Measurements from ENCODE around the gene ACAA2. TPM values are rescaled to one million over a fixed set of nuclear protein-coding genes. Genes with fewer than 3 reads are reported as not detected.

ACAA2 gene
- total RNA-seq, 1 experiment from 2014 or later: 51.1 TPM

DNA sequence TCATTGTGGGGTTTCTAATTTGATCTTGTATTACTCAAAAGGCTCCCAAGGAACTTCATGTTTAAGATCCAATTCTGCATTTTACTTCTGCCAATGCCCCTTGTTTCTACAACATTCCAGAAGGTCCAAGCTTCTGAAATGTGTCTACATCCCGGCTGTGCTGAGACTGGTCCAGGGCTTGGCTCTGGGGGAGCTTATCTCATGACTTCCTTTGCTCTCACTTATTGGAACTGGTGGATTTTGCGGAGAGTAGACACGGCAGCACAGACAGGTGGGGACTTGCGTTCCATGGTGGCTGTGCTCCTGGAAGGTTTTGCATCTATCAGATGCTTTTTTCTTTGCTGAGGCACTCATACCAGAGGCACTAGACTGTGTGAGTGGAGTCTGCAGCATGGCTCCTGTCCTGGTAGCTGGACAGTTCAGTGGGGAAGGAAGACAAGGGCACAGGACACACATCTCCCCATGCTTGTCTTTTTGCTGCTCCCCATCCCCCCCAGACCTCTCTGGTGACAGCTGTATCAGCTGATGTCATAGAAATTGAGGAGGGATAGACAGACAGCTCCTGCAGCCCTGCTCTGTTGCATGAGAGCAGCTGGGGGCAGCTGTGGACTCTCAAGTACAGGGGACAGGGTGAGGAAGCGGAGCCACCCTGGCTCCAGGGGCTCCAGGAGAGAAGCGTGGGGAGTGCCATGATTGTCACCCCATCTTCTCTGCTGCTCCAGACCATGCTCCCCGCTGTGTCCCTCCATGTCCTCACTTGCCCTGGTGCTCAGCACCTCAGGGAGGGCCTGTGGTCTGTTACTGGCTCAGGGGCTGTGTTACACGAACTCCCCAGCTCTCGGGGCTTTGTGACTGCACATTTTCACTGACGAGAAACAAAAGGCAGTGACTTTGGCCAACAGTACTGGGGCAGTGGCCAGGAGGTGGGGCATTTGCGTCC, 46.0 kb downstream of the ACAA2 start:
- intact Hi-C loops (cut with micrococcal nuclease; ENCODE audit: unreplicated experiment): loop anchor here (1.0 kb wide), 1 partner anchor 206 kb away; no protein-coding TSS in a partner anchor
- CTCF ChIA-PET: interaction anchor here (0.5 to 0.6 kb wide), 2 partner anchors 40 to 174 kb away, joined by 4 to 5 read pairs; no protein-coding TSS in a partner anchor

GRCh38 chr18:49766646-49767045, 46.7 kb downstream of the ACAA2 start:
- no peaks in the 10 kb centered on the region for H3K36me3 ChIP-seq (ENCODE audit: insufficient read depth, low read length, poor library complexity, severe bottlenecking)
- H3K4me3 ChIP-seq (ENCODE audit: low read depth, low read length, poor library complexity, severe bottlenecking): no peak overlapping the region
- BruUV-seq (replicated peaks): no TSS peak
- ChIA-PET CTCF (interaction anchor here (0.5 to 0.6 kb wide), 2 partner anchors 174 to 187 kb away, joined by 3 to 4 read pairs; no protein-coding TSS in a partner anchor), POLR2A (ENCODE audit: low non-redundant PET) (no interaction called here)
- no peaks in the 10 kb centered on the region for H3K4me1 ChIP-seq (ENCODE audit: insufficient read depth, low read length, poor library complexity, severe bottlenecking)
- H3K27me3 ChIP-seq (replicated peaks; ENCODE audit: insufficient read depth, low read depth, low read length, poor library complexity): no peaks in the 10 kb centered on the region
- H3K9me3 ChIP-seq (ENCODE audit: low read depth, low read length, poor library complexity, severe bottlenecking): no peaks in the 10 kb centered on the region
- DNase-seq (ENCODE audit: low spot score): no peak
- TF ChIP-seq EZH2 (IDR thresholded peaks at IDR 0.05; ENCODE audit: borderline replicate concordance, low read depth, low read length, poor library complexity, severe bottlenecking): no peak
- TF ChIP-seq CTCF (conservative IDR thresholded peaks at IDR 0.05; ENCODE audit: low read depth, low read length): no peak
- no peak overlapping the region for H3K27ac ChIP-seq (ENCODE audit: low read depth, low read length, poor library complexity, severe bottlenecking)
- intact Hi-C loops (cut with micrococcal nuclease; ENCODE audit: unreplicated experiment): no loop called here

More for the DNA sequence above, 46.0 kb downstream of the ACAA2 start:
- no peak for DNase-seq (ENCODE audit: low spot score)
- H3K27ac ChIP-seq (ENCODE audit: low read depth, low read length, poor library complexity, severe bottlenecking): no peak overlapping the region
- POLR2A ChIA-PET (ENCODE audit: low non-redundant PET): no interaction called here
- no peak overlapping the region for H3K4me3 ChIP-seq (ENCODE audit: low read depth, low read length, poor library complexity, severe bottlenecking)
- no peaks in the 10 kb centered on the region for H3K4me1 ChIP-seq (ENCODE audit: insufficient read depth, low read length, poor library complexity, severe bottlenecking)
- H3K36me3 ChIP-seq (ENCODE audit: insufficient read depth, low read length, poor library complexity, severe bottlenecking): no peaks in the 10 kb centered on the region
- BruUV-seq (replicated peaks): no TSS peak
- H3K9me3 ChIP-seq (ENCODE audit: low read depth, low read length, poor library complexity, severe bottlenecking): no peaks in the 10 kb centered on the region
- TF ChIP-seq EZH2 (IDR thresholded peaks at IDR 0.05; ENCODE audit: borderline replicate concordance, low read depth, low read length, poor library complexity, severe bottlenecking): no peak
- H3K27me3 ChIP-seq (replicated peaks; ENCODE audit: insufficient read depth, low read depth, low read length, poor library complexity): no peaks in the 10 kb centered on the region

DNA sequence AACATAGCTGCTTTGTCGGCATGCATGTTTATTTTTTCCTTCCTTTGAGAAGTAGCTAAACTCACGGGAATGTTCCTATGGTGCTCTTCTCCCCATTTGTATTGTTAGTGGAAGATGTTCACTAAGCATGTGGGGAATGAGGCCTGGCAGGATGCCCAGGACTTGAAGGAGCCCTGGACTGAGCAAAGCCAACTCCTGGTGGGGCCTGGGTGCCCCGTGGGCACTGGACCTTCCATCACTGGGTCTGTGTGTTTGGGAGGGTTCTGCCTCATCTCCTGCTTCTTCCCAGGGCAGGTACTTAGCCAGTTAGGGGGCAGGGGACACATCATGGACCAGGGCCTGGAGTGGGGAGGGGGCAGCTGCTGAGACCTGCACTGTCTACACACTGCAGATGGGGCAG, 49.3 kb downstream of the ACAA2 start:
- no peaks in the 10 kb centered on the region for H3K36me3 ChIP-seq (ENCODE audit: insufficient read depth, low read length, poor library complexity, severe bottlenecking)
- no peak overlapping the region for H3K4me3 ChIP-seq (ENCODE audit: low read depth, low read length, poor library complexity, severe bottlenecking)
- intact Hi-C loops (cut with micrococcal nuclease; ENCODE audit: unreplicated experiment): no loop called here
- no TSS peak for BruUV-seq (replicated peaks)
- TF ChIP-seq EZH2 (IDR thresholded peaks at IDR 0.05; ENCODE audit: borderline replicate concordance, low read depth, low read length, poor library complexity, severe bottlenecking) (no peak), CTCF (conservative IDR thresholded peaks at IDR 0.05; ENCODE audit: low read depth, low read length) (no peak)
- H3K4me1 ChIP-seq (ENCODE audit: insufficient read depth, low read length, poor library complexity, severe bottlenecking): no peaks in the 10 kb centered on the region
- no peaks in the 10 kb centered on the region for H3K27me3 ChIP-seq (replicated peaks; ENCODE audit: insufficient read depth, low read depth, low read length, poor library complexity)
- no peak overlapping the region for H3K27ac ChIP-seq (ENCODE audit: low read depth, low read length, poor library complexity, severe bottlenecking)
- CTCF ChIA-PET: interaction anchor here (0.6 kb wide), 1 partner anchor 31 kb away, joined by 3 read pairs; no protein-coding TSS in a partner anchor
- no peak for DNase-seq (ENCODE audit: low spot score)
- POLR2A ChIA-PET (ENCODE audit: low non-redundant PET): no interaction called here
- no peaks in the 10 kb centered on the region for H3K9me3 ChIP-seq (ENCODE audit: low read depth, low read length, poor library complexity, severe bottlenecking)

All from A673 (cell line).